ENCODE data around the gene EED.

- TF ChIP-seq EZH2 (IDR thresholded peaks at IDR 0.05; ENCODE audit: insufficient read depth, poor library complexity, severe bottlenecking) (no peak), EZH2phosphoT487 (IDR thresholded peaks at IDR 0.05; ENCODE audit: insufficient read depth, low read depth) (no peak)
Observed at GRCh38 chr11:86288776-86289507, 44.4 kb downstream of the EED start.

All from GM23248 (cell line).